ENCODE data around the gene CDADC1. TPM values are rescaled to one million over a fixed set of nuclear protein-coding genes. Genes with fewer than 3 reads are reported as not detected.

The CDADC1 gene
- 1 to 10 TPM; 8.6 to 9.0 TPM for total RNA-seq

- POLR2A ChIA-PET: interaction anchor here (0.7 to 2.5 kb wide), 6 partner anchors 9 to 212 kb away, joined by 3 to 11 read pairs (median 4); no protein-coding TSS in a partner anchor
- peaks cover 32% of the 10 kb centered on the region for H3K4me1 Mint-ChIP-seq (ENCODE audit: low read depth)
- peaks cover 12% of the 10 kb centered on the region for H3K36me3 Mint-ChIP-seq (ENCODE audit: low read depth)
These were observed at the start of gene CDADC1 for GRCh38 chr13:49247643-49248621. Gene CDADC1, plus strand, starts transcription at chr13:49247925. Its CDS starts 113 bp downstream, at chr13:49248038.

GRCh38 chr13:49206641-49207040, 41.1 kb upstream of the CDADC1 start:
- Mint-ChIP-seq H3K9me3 (no peaks in the 10 kb centered on the region), H3K4me3 (no peak overlapping the region), H3K36me3 (ENCODE audit: low read depth) (peaks cover 34% of the 10 kb centered on the region), H3K27ac (no peak overlapping the region), H3K4me1 (ENCODE audit: low read depth) (no peaks in the 10 kb centered on the region), H3K27me3 (no peaks in the 10 kb centered on the region)
- DNase-seq: no peak
- TF ChIP-seq CTCF (IDR thresholded peaks at IDR 0.05): no peak
- ChIA-PET CTCF (interaction anchor here (2.1 kb wide), 1 partner anchor 74 kb away, joined by 6 read pairs; no protein-coding TSS in a partner anchor), POLR2A (no interaction called here)
- intact Hi-C loops (cut with micrococcal nuclease): no loop called here
- ATAC-seq: no peak

More at GRCh38 chr13:49247643-49248621, at the start of gene CDADC1:
- no peak for TF ChIP-seq CTCF (IDR thresholded peaks at IDR 0.05)
- DNase-seq (peak; percentile 98), ATAC-seq (peak; percentile 94)
- no peaks in the 10 kb centered on the region for H3K9me3 Mint-ChIP-seq
- H3K4me3 Mint-ChIP-seq: peak within 1 kb of the TSS; percentile 90
- no peaks in the 10 kb centered on the region for H3K27me3 Mint-ChIP-seq
- intact Hi-C loops (cut with micrococcal nuclease): no loop called here
- CTCF ChIA-PET: interaction anchor here (1.0 to 2.9 kb wide), 6 partner anchors 8 to 359 kb away, joined by 3 to 20 read pairs (median 6); no protein-coding TSS in a partner anchor
- peak within 1 kb of the TSS; percentile 97 for H3K27ac Mint-ChIP-seq

- no peak for ATAC-seq
- POLR2A ChIA-PET: no interaction called here
- Mint-ChIP-seq H3K4me1 (ENCODE audit: low read depth) (no peaks in the 10 kb centered on the region), H3K27ac (no peak overlapping the region), H3K9me3 (no peaks in the 10 kb centered on the region), H3K36me3 (ENCODE audit: low read depth) (peaks cover 29% of the 10 kb centered on the region), H3K27me3 (no peaks in the 10 kb centered on the region), H3K4me3 (no peak overlapping the region)
- intact Hi-C loops (cut with micrococcal nuclease): no loop called here
- CTCF ChIA-PET: interaction anchor here (0.9 kb wide), 1 partner anchor 72 kb away, joined by 3 read pairs; no protein-coding TSS in a partner anchor
- DNase-seq: no peak
- no peak for TF ChIP-seq CTCF (IDR thresholded peaks at IDR 0.05)
These were observed 39.1 kb upstream of the CDADC1 start for GRCh38 chr13:49208619-49209018.

GRCh38 chr13:49210114-49210513, 37.6 kb upstream of the CDADC1 start:
- H3K36me3 Mint-ChIP-seq (ENCODE audit: low read depth): peaks cover 22% of the 10 kb centered on the region
- peaks cover 11% of the 10 kb centered on the region for H3K4me1 Mint-ChIP-seq (ENCODE audit: low read depth)
- CTCF ChIA-PET: interaction anchor here (1.3 kb wide), 1 partner anchor 10 kb away, joined by 3 read pairs; the partner anchor contains the start of gene MLNR

More at GRCh38 chr13:49210114-49210513, 37.6 kb upstream of the CDADC1 start:
- ATAC-seq (no peak), DNase-seq (no peak)
- POLR2A ChIA-PET: no interaction called here
- Mint-ChIP-seq H3K27ac (no peak overlapping the region), H3K9me3 (no peaks in the 10 kb centered on the region), H3K27me3 (no peaks in the 10 kb centered on the region), H3K4me3 (no peak overlapping the region)
- intact Hi-C loops (cut with micrococcal nuclease): no loop called here
- no peak for TF ChIP-seq CTCF (IDR thresholded peaks at IDR 0.05)
